Psoas muscle (tissue), 8 donors: ENCODE measurements around the gene SMURF1. TPM values are rescaled to one million over a fixed set of nuclear protein-coding genes. Genes with fewer than 3 reads are reported as not detected.
A peak's percentile ranks its signal among the peaks of the same experiment; 100 is the strongest.

Experiments
- ATAC-seq, 4 donors: fragments of 200-7000 bp; cut with Tn5 transposase; one replicate each; pipeline ENCODE4 v1.9.1; 2020; ENCODE audit warnings: moderate library complexity in 3 of 4, mild to moderate bottlenecking in 2 of 4
- DNase-seq, 2 donors: peaks; one replicate each; pipeline ENCODE4 v3.0.0-alpha.2; 2020
- H3K27ac ChIP-seq: fragments of 200-600 bp; one replicate; pipeline ENCODE4 v1.8.0; 2022
- H3K27me3 ChIP-seq, 3 donors: fragments of 200-600 bp in 1 of 3; one replicate each; pipeline versions ENCODE4 v1.6.1 to v1.8.0; 2013 to 2022; ENCODE audit warnings: low read length in 2 of 3, mild to moderate bottlenecking in 2 of 3, moderate library complexity in 1 of 3; ENCODE audit not compliant: insufficient read depth in 3 of 3
- H3K36me3 ChIP-seq, 2 donors: fragments of 200-600 bp in 1 of 2; one replicate each; pipeline versions ENCODE4 v1.6.1 to v1.8.0; 2013 to 2022; ENCODE audit warnings: low read depth in 1 of 2, mild to moderate bottlenecking in 1 of 2, moderate library complexity in 1 of 2; ENCODE audit not compliant: insufficient read depth in 1 of 2
- H3K4me1 ChIP-seq: fragments of 200-600 bp; one replicate; pipeline ENCODE4 v1.8.0; 2022
- H3K4me3 ChIP-seq: fragments of 200-600 bp; one replicate; pipeline ENCODE4 v1.8.0; 2022; ENCODE audit warnings: mild to moderate bottlenecking
- H3K9me3 ChIP-seq: fragments of 200-600 bp; one replicate; pipeline ENCODE4 v1.8.0; 2022
- CTCF ChIP-seq: fragments of 200-600 bp; IDR thresholded peaks from one replicate; pipeline ENCODE4 v1.8.0; 2022; ENCODE audit warnings: antibody characterized with exemption
- WGBS, 3 donors: extraction: QIAGEN DNeasy Blood & Tissue Kit; methylation state at CpG; one replicate each; pipeline versions ENCODE4 v1.1.6 to v1.1.7; 2013; 5-methylcytosine and 5-hydroxymethylcytosine counted together
- intact Hi-C, 2 donors: fragments of 100-400 bp; cut with DNase I; formaldehyde crosslinking; loops; one replicate each; pipeline versions ENCODE4 v1.11.0 to v1.14.2; 2022
- long read RNA-seq, 2 donors: library from polyadenylated mRNA; unstranded; transcript quantifications; one replicate each; pipeline ENCODE4 v2.0.0, GENCODE V29; 2021
- polyA plus RNA-seq, 3 donors: library from polyadenylated mRNA; stranded (reverse); fragments of 200-250 nt; gene quantifications; one replicate each; pipeline ENCODE4 v1.2.3, GENCODE V29; 2013
- total RNA-seq, 4 donors: library from RNA; stranded (reverse); fragmentation: NEBNext Ultra II Directional in 2 of 4; extraction: Animal tissue kit (Norgen Biotek cat#: 25700) in 2 of 4; gene quantifications; one replicate each; pipeline versions ENCODE4 v1.2.1 to v1.2.4, GENCODE V29; 2021 to 2023
- donor health status: healthy with polysubstance abuse.
- donor health status: DM: no; HTN: no; CAD: no; lungs with moderate emphysema.
- donor health status: Bipolar disorder and iron deficiency.
- donor health status: healthy.
- donor health status: DM: yes; HTN: yes; CAD: no.
- donor health status: DM: no; HTN: no; CAD: no.
- donor health status: DM: no; HTN: no; CAD: no.
- donor health status: DM: yes; HTN: yes; CAD: no.

Gene SMURF1
- 10 to 100 TPM in 3 of 4 donors, 1 to 10 TPM in 1; 8.8 to 16.9 (median 13.2) TPM for total RNA-seq
- polyA plus RNA-seq, result 10 to 100 TPM in 1 of 3 donors, 1 to 10 TPM in 2; 5.8 to 10.2 (median 6.8) TPM
- long read RNA-seq, donor 1, partial matches to known transcripts, result 1 of 5 reads
- long read RNA-seq, donor 1, other reads (novel, unspliced or antisense), result 4 of 5 reads
- long read RNA-seq, donor 2, full-length matches to known transcripts, result 5 of 29 reads
- long read RNA-seq, donor 2, partial matches to known transcripts, result 13 of 29 reads
- long read RNA-seq, donor 2, other reads (novel, unspliced or antisense), result 11 of 29 reads

GRCh38 chr7:99143853-99144672, at the start of gene SMURF1:
Gene SMURF1 (minus strand): TSS chr7:99144108. CDS start chr7:99143780, 328 bp downstream.
- peak; percentile 75 to 86 for DNase-seq
- peak; percentile 72 to 79 (median 78) for ATAC-seq
- TF ChIP-seq CTCF, result no peak
- intact Hi-C loops, result loop anchor here in 1 of 2 donors (5.0 to 10.0 kb wide), 2 partner anchors 67 to 171 kb away; no protein-coding TSS in a partner anchor
- peaks cover 19% of the 10 kb centered on the region for H3K4me1 ChIP-seq
- no peaks in the 10 kb centered on the region for H3K9me3 ChIP-seq
- peak within 1 kb of the TSS; percentile 93 for H3K27ac ChIP-seq
- H3K4me3 ChIP-seq, result peak within 1 kb of the TSS; percentile 99
- 0 to 2% (median 0%) methylated on average over 28 to 84 of the region's 94 CpGs for WGBS, 3 donors
- H3K27me3 ChIP-seq, result no peaks in the 10 kb centered on the region
- H3K36me3 ChIP-seq, result no peaks in the 10 kb centered on the region

DNA sequence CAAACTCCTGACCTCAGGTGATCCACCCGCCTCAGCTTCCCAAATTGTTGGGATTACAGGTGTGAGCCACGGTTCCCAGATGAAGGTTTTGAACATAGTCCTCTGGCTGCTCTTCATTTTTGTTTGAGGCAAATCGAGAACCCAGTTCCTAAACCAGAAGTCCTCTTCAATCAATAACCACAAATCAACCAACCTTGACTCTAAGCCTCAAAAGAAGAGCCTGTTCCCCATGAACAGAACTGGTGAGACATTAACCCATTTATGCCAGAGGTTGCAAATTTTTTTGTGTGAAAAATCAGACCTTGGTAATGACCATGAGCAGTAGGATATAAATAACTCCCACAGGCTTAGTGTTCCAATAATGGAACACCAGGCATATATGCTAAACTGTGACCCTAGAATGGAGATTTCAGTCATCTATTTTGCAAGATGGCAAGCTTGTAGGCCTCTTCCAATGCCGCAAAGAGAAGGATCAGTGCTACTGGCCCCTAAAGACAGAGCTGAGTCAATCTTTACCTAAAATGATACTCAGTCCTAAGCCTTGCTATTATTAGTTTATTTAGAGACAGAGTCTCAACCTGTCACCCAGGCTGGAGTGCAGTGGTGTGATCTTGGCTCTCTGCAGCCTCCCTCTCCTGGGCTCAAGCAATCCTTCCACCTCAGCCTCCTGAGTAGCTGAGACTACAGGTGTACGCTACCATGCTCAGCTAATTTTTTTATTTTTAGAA, 48.1 kb upstream of the SMURF1 start:
- ATAC-seq (no peak), DNase-seq (no peak)
- H3K4me3 ChIP-seq, result no peak overlapping the region
- TF ChIP-seq CTCF, result no peak
- no peaks in the 10 kb centered on the region for H3K36me3 ChIP-seq
- intact Hi-C loops, result no loop called here
- 87 to 90% (median 90%) methylated on average over 5 of the region's 5 CpGs for WGBS, 3 donors
- no peaks in the 10 kb centered on the region for H3K27me3 ChIP-seq
- H3K4me1 ChIP-seq, result no peaks in the 10 kb centered on the region
- no peaks in the 10 kb centered on the region for H3K9me3 ChIP-seq
- no peak overlapping the region for H3K27ac ChIP-seq

GRCh38 chr7:99190359-99191009, 46.6 kb upstream of the SMURF1 start:
- ATAC-seq (no peak), DNase-seq (no peak)
- no peak for TF ChIP-seq CTCF
- Histone ChIP-seq H3K4me3 (no peak overlapping the region), H3K9me3 (no peaks in the 10 kb centered on the region), H3K4me1 (no peaks in the 10 kb centered on the region), H3K27ac (no peak overlapping the region), H3K36me3 (no peaks in the 10 kb centered on the region), H3K27me3 (no peaks in the 10 kb centered on the region)
- WGBS, 3 donors, result 58 to 61% (median 60%) methylated on average over 7 of the region's 7 CpGs
- intact Hi-C loops, result no loop called here

- no peak for ATAC-seq
- no peaks in the 10 kb centered on the region for H3K4me1 ChIP-seq
- H3K4me3 ChIP-seq, result no peak overlapping the region
- H3K36me3 ChIP-seq, result no peaks in the 10 kb centered on the region
- H3K27ac ChIP-seq, result no peak overlapping the region
- intact Hi-C loops, result no loop called here
- no peak for DNase-seq
- 88 to 94% (median 91%) methylated on average over 1 of the region's 1 CpG for WGBS, 3 donors
- no peaks in the 10 kb centered on the region for H3K27me3 ChIP-seq
- no peaks in the 10 kb centered on the region for H3K9me3 ChIP-seq
- TF ChIP-seq CTCF, result no peak
Observed at GRCh38 chr7:99189222-99189621, 45.3 kb upstream of the SMURF1 start.
